GM20000 (cell line): ENCODE data around the gene VWA1.

ENCODE experiments used
- DNase-seq: peaks from one replicate; pipeline ENCODE4 v3.0.0; 2012; ENCODE audit warnings: low spot score
- TF ChIP-seq, protein P1 (sequence below): IDR thresholded peaks from 2 replicates; pipeline ENCODE4 v1.5.1; 2012; ENCODE audit warnings: mild to moderate bottlenecking, control low read depth; ENCODE audit errors: extremely low read depth, missing control alignments

The VWA1 gene

DNA sequence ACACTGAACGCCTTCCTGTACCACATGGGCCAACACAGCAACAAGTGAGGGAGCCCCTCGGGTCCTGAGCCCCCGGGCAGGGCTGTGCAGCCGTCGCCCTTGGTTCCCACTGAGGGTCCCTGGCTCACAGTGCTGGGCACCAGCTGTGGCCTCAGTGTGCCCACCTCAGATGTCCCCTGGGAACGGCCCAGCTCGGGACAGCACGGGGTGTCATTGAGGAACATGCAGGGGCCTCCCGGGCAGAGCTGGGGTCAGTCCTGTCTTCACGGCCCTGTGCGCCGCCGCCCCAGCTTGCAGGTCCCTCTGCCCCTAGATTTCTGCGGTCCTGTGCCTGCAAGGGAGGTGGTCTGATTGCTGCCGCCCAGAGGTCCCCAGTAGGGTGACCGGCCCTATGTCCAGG lies 53.7 kb downstream of the VWA1 start:
- no peak for DNase-seq
- TF ChIP-seq, protein P1, sequence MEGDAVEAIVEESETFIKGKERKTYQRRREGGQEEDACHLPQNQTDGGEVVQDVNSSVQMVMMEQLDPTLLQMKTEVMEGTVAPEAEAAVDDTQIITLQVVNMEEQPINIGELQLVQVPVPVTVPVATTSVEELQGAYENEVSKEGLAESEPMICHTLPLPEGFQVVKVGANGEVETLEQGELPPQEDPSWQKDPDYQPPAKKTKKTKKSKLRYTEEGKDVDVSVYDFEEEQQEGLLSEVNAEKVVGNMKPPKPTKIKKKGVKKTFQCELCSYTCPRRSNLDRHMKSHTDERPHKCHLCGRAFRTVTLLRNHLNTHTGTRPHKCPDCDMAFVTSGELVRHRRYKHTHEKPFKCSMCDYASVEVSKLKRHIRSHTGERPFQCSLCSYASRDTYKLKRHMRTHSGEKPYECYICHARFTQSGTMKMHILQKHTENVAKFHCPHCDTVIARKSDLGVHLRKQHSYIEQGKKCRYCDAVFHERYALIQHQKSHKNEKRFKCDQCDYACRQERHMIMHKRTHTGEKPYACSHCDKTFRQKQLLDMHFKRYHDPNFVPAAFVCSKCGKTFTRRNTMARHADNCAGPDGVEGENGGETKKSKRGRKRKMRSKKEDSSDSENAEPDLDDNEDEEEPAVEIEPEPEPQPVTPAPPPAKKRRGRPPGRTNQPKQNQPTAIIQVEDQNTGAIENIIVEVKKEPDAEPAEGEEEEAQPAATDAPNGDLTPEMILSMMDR, result no peak

DNA sequence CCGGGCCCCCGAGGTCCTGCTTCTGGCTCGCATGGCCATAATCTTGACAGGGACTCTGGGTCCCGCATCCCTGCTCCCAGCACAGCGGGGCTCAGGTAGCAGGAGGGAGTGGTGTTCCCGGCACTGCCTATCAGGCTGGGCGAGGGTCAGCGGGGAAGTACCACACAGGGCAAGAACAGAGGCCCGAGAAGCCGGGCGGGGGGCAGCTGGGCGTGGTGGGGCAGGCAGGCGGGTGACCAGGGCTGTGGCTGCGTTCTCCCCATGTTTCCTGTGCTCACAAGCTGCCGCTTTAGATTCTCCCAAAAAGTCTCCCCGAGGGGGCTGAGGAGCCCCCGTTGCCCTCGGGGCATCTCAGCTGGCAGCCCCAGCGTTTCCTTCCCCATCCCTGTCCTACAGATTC lies 54.4 kb downstream of the VWA1 start:
- no peak for DNase-seq
- TF ChIP-seq, protein P1, result no peak

DNA sequence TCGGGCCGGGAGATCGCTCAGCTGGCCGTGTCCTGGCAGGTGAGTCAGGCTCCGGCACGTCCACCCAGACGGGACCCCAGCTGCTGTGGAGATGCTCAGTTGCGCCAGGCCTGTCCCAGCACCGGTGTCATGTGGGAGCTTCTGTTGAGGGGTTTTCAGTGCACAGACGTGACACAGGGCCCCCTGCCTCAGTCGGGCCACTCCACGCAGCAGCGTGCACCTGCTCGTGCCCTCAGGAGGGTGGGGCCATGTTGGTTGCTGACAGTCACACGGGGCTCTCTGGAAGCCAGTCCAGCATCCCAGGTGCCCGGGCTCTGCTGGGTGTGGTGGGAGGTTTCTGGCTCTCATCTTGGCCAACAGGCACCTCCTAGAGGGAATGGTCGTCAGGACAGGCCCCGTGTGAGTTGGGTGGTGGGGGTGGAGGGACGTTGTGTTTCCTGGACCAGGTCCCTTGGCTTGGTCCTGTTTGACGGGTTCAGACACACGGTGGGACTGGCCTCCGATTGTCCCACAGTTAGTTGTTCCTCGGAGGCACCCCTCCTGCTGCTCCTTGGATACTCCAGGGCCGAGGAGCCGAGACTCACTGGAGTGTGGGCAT lies 55.2 kb downstream of the VWA1 start:
- TF ChIP-seq, protein P1, result no peak
- DNase-seq, result no peak

DNA sequence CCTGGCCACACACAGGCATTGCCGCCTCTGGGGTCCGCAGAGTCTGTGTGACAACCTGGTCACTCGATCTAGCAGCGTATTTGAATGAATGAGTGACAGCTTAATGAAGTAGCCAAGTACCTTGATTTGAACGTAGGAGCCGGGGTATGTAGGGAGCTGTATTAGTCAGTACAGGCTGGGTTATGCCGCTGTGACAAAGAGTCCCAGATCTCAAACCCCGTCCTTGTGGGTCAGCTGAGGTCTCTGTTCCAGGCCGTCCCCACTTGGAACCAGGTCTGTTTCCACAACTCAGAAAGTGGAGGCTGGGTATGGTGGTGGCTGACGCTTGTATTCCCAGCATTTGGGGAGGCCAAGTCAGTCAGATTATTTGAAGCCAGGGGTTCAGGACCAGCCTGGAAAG lies 56.1 kb downstream of the VWA1 start:
- DNase-seq, result no peak
- TF ChIP-seq, protein P1, result no peak
